ENCODE results near the gene CACNA1F. TPM values are rescaled to one million over a fixed set of nuclear protein-coding genes. Genes with fewer than 3 reads are reported as not detected.

The CACNA1F gene
- total RNA-seq, 2 experiments from 2014 or later, result not detected

GRCh38 chrX:49247346-49247745, 14.2 kb upstream of the CACNA1F start:
- Histone ChIP-seq H3K79me2 (ENCODE audit: insufficient read depth, low read depth, low read length) (no peaks in the 10 kb centered on the region), H4K20me1 (ENCODE audit: insufficient read depth, low read length) (no peaks in the 10 kb centered on the region), H2AFZ (ENCODE audit: low read length) (no peak overlapping the region), H3K27ac (ENCODE audit: low read depth, low read length, poor library complexity, severe bottlenecking) (no peak overlapping the region), H3K4me3 (ENCODE audit: low read depth, low read length, poor library complexity, severe bottlenecking) (no peak overlapping the region), H3K4me2 (ENCODE audit: low read length) (no peak overlapping the region), H3K9me3 (ENCODE audit: low read length) (no peaks in the 10 kb centered on the region), H3K9me2 (ENCODE audit: insufficient read depth, low read length) (no peaks in the 10 kb centered on the region), H3K4me1 (ENCODE audit: insufficient read depth, low read length, poor library complexity, severe bottlenecking) (no peaks in the 10 kb centered on the region), H3K36me3 (ENCODE audit: insufficient read depth, low read length) (no peaks in the 10 kb centered on the region)
- intact Hi-C loops (cut with micrococcal nuclease; ENCODE audit: unreplicated experiment), result no loop called here
- ChIA-PET POLR2A (no interaction called here), CTCF (ENCODE audit: unreplicated experiment) (no interaction called here)
- BruUV-seq (replicated peaks), result no TSS peak
- TF ChIP-seq EZH2phosphoT487 (IDR thresholded peaks at IDR 0.05; ENCODE audit: borderline replicate concordance, low read depth, low read length), result no peak
- TF ChIP-seq, protein P1, sequence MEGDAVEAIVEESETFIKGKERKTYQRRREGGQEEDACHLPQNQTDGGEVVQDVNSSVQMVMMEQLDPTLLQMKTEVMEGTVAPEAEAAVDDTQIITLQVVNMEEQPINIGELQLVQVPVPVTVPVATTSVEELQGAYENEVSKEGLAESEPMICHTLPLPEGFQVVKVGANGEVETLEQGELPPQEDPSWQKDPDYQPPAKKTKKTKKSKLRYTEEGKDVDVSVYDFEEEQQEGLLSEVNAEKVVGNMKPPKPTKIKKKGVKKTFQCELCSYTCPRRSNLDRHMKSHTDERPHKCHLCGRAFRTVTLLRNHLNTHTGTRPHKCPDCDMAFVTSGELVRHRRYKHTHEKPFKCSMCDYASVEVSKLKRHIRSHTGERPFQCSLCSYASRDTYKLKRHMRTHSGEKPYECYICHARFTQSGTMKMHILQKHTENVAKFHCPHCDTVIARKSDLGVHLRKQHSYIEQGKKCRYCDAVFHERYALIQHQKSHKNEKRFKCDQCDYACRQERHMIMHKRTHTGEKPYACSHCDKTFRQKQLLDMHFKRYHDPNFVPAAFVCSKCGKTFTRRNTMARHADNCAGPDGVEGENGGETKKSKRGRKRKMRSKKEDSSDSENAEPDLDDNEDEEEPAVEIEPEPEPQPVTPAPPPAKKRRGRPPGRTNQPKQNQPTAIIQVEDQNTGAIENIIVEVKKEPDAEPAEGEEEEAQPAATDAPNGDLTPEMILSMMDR (conservative IDR thresholded peaks at IDR 0.05; ENCODE audit: low read length), result no peak
- DNase-seq (ENCODE audit: low spot score), result no peak

GRCh38 chrX:49246541-49246940, 13.4 kb upstream of the CACNA1F start:
- H3K9me3 ChIP-seq (ENCODE audit: low read length), result no peaks in the 10 kb centered on the region
- no peaks in the 10 kb centered on the region for H3K4me1 ChIP-seq (ENCODE audit: insufficient read depth, low read length, poor library complexity, severe bottlenecking)
- ChIA-PET POLR2A (no interaction called here), CTCF (ENCODE audit: unreplicated experiment) (no interaction called here)
- TF ChIP-seq, protein P1 (conservative IDR thresholded peaks at IDR 0.05; ENCODE audit: low read length), result no peak
- TF ChIP-seq EZH2phosphoT487 (IDR thresholded peaks at IDR 0.05; ENCODE audit: borderline replicate concordance, low read depth, low read length), result no peak
- intact Hi-C loops (cut with micrococcal nuclease; ENCODE audit: unreplicated experiment), result no loop called here
- no peaks in the 10 kb centered on the region for H3K9me2 ChIP-seq (ENCODE audit: insufficient read depth, low read length)
- H3K4me2 ChIP-seq (ENCODE audit: low read length), result no peak overlapping the region
- H3K79me2 ChIP-seq (ENCODE audit: insufficient read depth, low read depth, low read length), result no peaks in the 10 kb centered on the region
- H2AFZ ChIP-seq (ENCODE audit: low read length), result no peak overlapping the region
- DNase-seq (ENCODE audit: low spot score), result no peak
- no peak overlapping the region for H3K27ac ChIP-seq (ENCODE audit: low read depth, low read length, poor library complexity, severe bottlenecking)
- no peaks in the 10 kb centered on the region for H3K36me3 ChIP-seq (ENCODE audit: insufficient read depth, low read length)
- no peaks in the 10 kb centered on the region for H4K20me1 ChIP-seq (ENCODE audit: insufficient read depth, low read length)
- no peak overlapping the region for H3K4me3 ChIP-seq (ENCODE audit: low read depth, low read length, poor library complexity, severe bottlenecking)
- no TSS peak for BruUV-seq (replicated peaks)

GRCh38 chrX:49244207-49244606, 11.1 kb upstream of the CACNA1F start:
- ChIA-PET CTCF (ENCODE audit: unreplicated experiment) (no interaction called here), POLR2A (no interaction called here)
- no peaks in the 10 kb centered on the region for H4K20me1 ChIP-seq (ENCODE audit: insufficient read depth, low read length)
- H3K9me2 ChIP-seq (ENCODE audit: insufficient read depth, low read length), result no peaks in the 10 kb centered on the region
- no peak overlapping the region for H3K4me3 ChIP-seq (ENCODE audit: low read depth, low read length, poor library complexity, severe bottlenecking)
- H3K79me2 ChIP-seq (ENCODE audit: insufficient read depth, low read depth, low read length), result no peaks in the 10 kb centered on the region
- H3K4me1 ChIP-seq (ENCODE audit: insufficient read depth, low read length, poor library complexity, severe bottlenecking), result no peaks in the 10 kb centered on the region
- no peak for TF ChIP-seq EZH2phosphoT487 (IDR thresholded peaks at IDR 0.05; ENCODE audit: borderline replicate concordance, low read depth, low read length)
- TF ChIP-seq, protein P1 (conservative IDR thresholded peaks at IDR 0.05; ENCODE audit: low read length), result no peak
- intact Hi-C loops (cut with micrococcal nuclease; ENCODE audit: unreplicated experiment), result no loop called here
- H3K36me3 ChIP-seq (ENCODE audit: insufficient read depth, low read length), result no peaks in the 10 kb centered on the region
- no peak overlapping the region for H2AFZ ChIP-seq (ENCODE audit: low read length)
- no TSS peak for BruUV-seq (replicated peaks)
- H3K27ac ChIP-seq (ENCODE audit: low read depth, low read length, poor library complexity, severe bottlenecking), result no peak overlapping the region
- DNase-seq (ENCODE audit: low spot score), result no peak
- no peak overlapping the region for H3K4me2 ChIP-seq (ENCODE audit: low read length)
- H3K9me3 ChIP-seq (ENCODE audit: low read length), result no peaks in the 10 kb centered on the region

All from OCI-LY7 (cell line).